ENCODE results near the gene LRRC43. TPM values are rescaled to one million over a fixed set of nuclear protein-coding genes. Genes with fewer than 3 reads are reported as not detected.
"Not testable (repeated sequence)": the region's sequence is repeated elsewhere in the genome, so short reads cannot be mapped to it uniquely, and the experiment has no call there.

LRRC43 gene
- total RNA-seq, 2 experiments from 2014 or later: not detected

GRCh38 chr12:122200541-122201175 is 17.7 kb downstream of the LRRC43 start:
- ChIA-PET CTCF (no interaction called here), POLR2A (interaction anchor here (0.6 kb wide), 1 partner anchor 51 kb away, joined by 3 read pairs; no protein-coding TSS in a partner anchor)
- H3K9me3 Mint-ChIP-seq (ENCODE audit: insufficient read depth): no peaks in the 10 kb centered on the region
- peaks cover 32% of the 10 kb centered on the region for H3K27me3 Mint-ChIP-seq (ENCODE audit: low read depth)
- DNase-seq (no peak), ATAC-seq (no peak)
- no peak overlapping the region for H3K27ac Mint-ChIP-seq
- no peaks in the 10 kb centered on the region for H3K36me3 Mint-ChIP-seq (ENCODE audit: low read depth)
- no peak overlapping the region for H3K4me3 Mint-ChIP-seq
- H3K4me1 Mint-ChIP-seq (ENCODE audit: low read depth): peaks cover 15% of the 10 kb centered on the region

- H3K27me3 Mint-ChIP-seq (ENCODE audit: low read depth): peaks cover 32% of the 10 kb centered on the region
- ATAC-seq: no peak
- no peaks in the 10 kb centered on the region for H3K36me3 Mint-ChIP-seq (ENCODE audit: low read depth)
- H3K9me3 Mint-ChIP-seq (ENCODE audit: insufficient read depth): no peaks in the 10 kb centered on the region
- no peak for DNase-seq
- ChIA-PET CTCF (no interaction called here), POLR2A (no interaction called here)
- H3K27ac Mint-ChIP-seq: no peak overlapping the region
- H3K4me1 Mint-ChIP-seq (ENCODE audit: low read depth): peaks cover 15% of the 10 kb centered on the region
- H3K4me3 Mint-ChIP-seq: no peak overlapping the region
Observed at GRCh38 chr12:122201381-122201780, 18.5 kb downstream of the LRRC43 start.

GRCh38 chr12:122202017-122202416 is 19.1 kb downstream of the LRRC43 start:
- DNase-seq (no peak), ATAC-seq (no peak)
- peaks cover 15% of the 10 kb centered on the region for H3K4me1 Mint-ChIP-seq (ENCODE audit: low read depth)
- peaks cover 29% of the 10 kb centered on the region for H3K27me3 Mint-ChIP-seq (ENCODE audit: low read depth)
- no peaks in the 10 kb centered on the region for H3K9me3 Mint-ChIP-seq (ENCODE audit: insufficient read depth)
- POLR2A ChIA-PET: no interaction called here
- H3K36me3 Mint-ChIP-seq (ENCODE audit: low read depth): no peaks in the 10 kb centered on the region
- CTCF ChIA-PET: no interaction called here
- no peak overlapping the region for H3K27ac Mint-ChIP-seq
- no peak overlapping the region for H3K4me3 Mint-ChIP-seq

- not testable (repeated sequence) for DNase-seq; H3K9me3 Mint-ChIP-seq (ENCODE audit: insufficient read depth); H3K27ac Mint-ChIP-seq; ATAC-seq; H3K36me3 Mint-ChIP-seq (ENCODE audit: low read depth)
- POLR2A ChIA-PET: interaction anchor here (1.0 kb wide), 2 partner anchors 22 to 154 kb away, joined by 3 to 4 read pairs; no protein-coding TSS in a partner anchor
- Mint-ChIP-seq H3K27me3 (ENCODE audit: low read depth) (peaks cover 25% of the 10 kb centered on the region), H3K4me1 (ENCODE audit: low read depth) (peaks cover 15% of the 10 kb centered on the region), H3K4me3 (peak overlapping the region; percentile 77)
- CTCF ChIA-PET: interaction anchor here (0.9 to 1.1 kb wide), 2 partner anchors 9 to 43 kb away, joined by 3 to 4 read pairs; no protein-coding TSS in a partner anchor
Observed at GRCh38 chr12:122202811-122203210, 19.9 kb downstream of the LRRC43 start.

GRCh38 chr12:122203301-122204166 is 20.6 kb downstream of the LRRC43 start, which contains the start of gene B3GNT4:
TSS of gene B3GNT4 (plus strand) at chr12:122203709. CDS start at chr12:122204619, 910 bp downstream.
- ChIA-PET CTCF (interaction anchor here (0.9 to 1.1 kb wide), 2 partner anchors 10 to 44 kb away, joined by 3 to 4 read pairs; no protein-coding TSS in a partner anchor), POLR2A (interaction anchor here (1.0 kb wide), 2 partner anchors 22 to 154 kb away, joined by 3 to 4 read pairs; no protein-coding TSS in a partner anchor)
- H3K36me3 Mint-ChIP-seq (ENCODE audit: low read depth): peaks cover 10% of the 10 kb centered on the region
- H3K4me3 Mint-ChIP-seq: peak within 1 kb of the TSS; percentile 77
- H3K9me3 Mint-ChIP-seq (ENCODE audit: insufficient read depth): no peaks in the 10 kb centered on the region
- H3K27me3 Mint-ChIP-seq (ENCODE audit: low read depth): peaks cover 25% of the 10 kb centered on the region
- DNase-seq: peak; percentile 70
- peak within 1 kb of the TSS; percentile 52 for H3K27ac Mint-ChIP-seq
- peak; percentile 78 for ATAC-seq
- H3K4me1 Mint-ChIP-seq (ENCODE audit: low read depth): peaks cover 15% of the 10 kb centered on the region

- POLR2A ChIA-PET: interaction anchor here (0.6 kb wide), 1 partner anchor 413 kb away, joined by 5 read pairs; no protein-coding TSS in a partner anchor
- no peak for DNase-seq
- ATAC-seq: peak; percentile 14
- H3K27me3 Mint-ChIP-seq (ENCODE audit: low read depth): peaks cover 25% of the 10 kb centered on the region
- CTCF ChIA-PET: no interaction called here
- H3K9me3 Mint-ChIP-seq (ENCODE audit: insufficient read depth): no peaks in the 10 kb centered on the region
- H3K36me3 Mint-ChIP-seq (ENCODE audit: low read depth): peaks cover 12% of the 10 kb centered on the region
- peak overlapping the region; percentile 59 for H3K4me3 Mint-ChIP-seq
- H3K4me1 Mint-ChIP-seq (ENCODE audit: low read depth): peaks cover 15% of the 10 kb centered on the region
- H3K27ac Mint-ChIP-seq: no peak overlapping the region
Observed at GRCh38 chr12:122204167-122205052, 21.5 kb downstream of the LRRC43 start.

- Mint-ChIP-seq H3K36me3 (ENCODE audit: low read depth) (peaks cover 18% of the 10 kb centered on the region), H3K27ac (no peak overlapping the region), H3K9me3 (ENCODE audit: insufficient read depth) (no peaks in the 10 kb centered on the region), H3K27me3 (ENCODE audit: low read depth) (peaks cover 20% of the 10 kb centered on the region), H3K4me3 (peak overlapping the region; percentile 53), H3K4me1 (ENCODE audit: low read depth) (peaks cover 15% of the 10 kb centered on the region)
- ChIA-PET POLR2A (interaction anchor here (0.6 kb wide), 2 partner anchors 25 to 414 kb away, joined by 3 to 5 read pairs; no protein-coding TSS in a partner anchor), CTCF (no interaction called here)
- ATAC-seq: no peak
- no peak for DNase-seq
Observed at GRCh38 chr12:122205053-122205925, 22.4 kb downstream of the LRRC43 start.

GRCh38 chr12:122206111-122206881 is 23.4 kb downstream of the LRRC43 start:
- ChIA-PET CTCF (no interaction called here), POLR2A (interaction anchor here (0.6 kb wide), 1 partner anchor 24 kb away, joined by 3 read pairs; no protein-coding TSS in a partner anchor)
- Mint-ChIP-seq H3K36me3 (ENCODE audit: low read depth) (peaks cover 21% of the 10 kb centered on the region), H3K27me3 (ENCODE audit: low read depth) (peaks cover 20% of the 10 kb centered on the region), H3K4me3 (no peak overlapping the region), H3K9me3 (ENCODE audit: insufficient read depth) (no peaks in the 10 kb centered on the region), H3K4me1 (ENCODE audit: low read depth) (peaks cover 15% of the 10 kb centered on the region), H3K27ac (no peak overlapping the region)
- DNase-seq (no peak), ATAC-seq (no peak)

- DNase-seq (no peak), ATAC-seq (no peak)
- Mint-ChIP-seq H3K36me3 (ENCODE audit: low read depth) (peaks cover 26% of the 10 kb centered on the region), H3K4me3 (no peak overlapping the region), H3K27ac (no peak overlapping the region), H3K4me1 (ENCODE audit: low read depth) (peaks cover 15% of the 10 kb centered on the region), H3K9me3 (ENCODE audit: insufficient read depth) (no peaks in the 10 kb centered on the region), H3K27me3 (ENCODE audit: low read depth) (peaks cover 17% of the 10 kb centered on the region)
- POLR2A ChIA-PET: no interaction called here
- CTCF ChIA-PET: no interaction called here
Observed at GRCh38 chr12:122206976-122207375, 24.1 kb downstream of the LRRC43 start.

- CTCF ChIA-PET: interaction anchor here (1.6 kb wide), 1 partner anchor 17 kb away, joined by 4 read pairs; no protein-coding TSS in a partner anchor
- peaks cover 15% of the 10 kb centered on the region for H3K4me1 Mint-ChIP-seq (ENCODE audit: low read depth)
- H3K27ac Mint-ChIP-seq: no peak overlapping the region
- no peaks in the 10 kb centered on the region for H3K9me3 Mint-ChIP-seq (ENCODE audit: insufficient read depth)
- DNase-seq (no peak), ATAC-seq (no peak)
- peaks cover 31% of the 10 kb centered on the region for H3K36me3 Mint-ChIP-seq (ENCODE audit: low read depth)
- POLR2A ChIA-PET: no interaction called here
- peaks cover 17% of the 10 kb centered on the region for H3K27me3 Mint-ChIP-seq (ENCODE audit: low read depth)
- no peak overlapping the region for H3K4me3 Mint-ChIP-seq
Observed at GRCh38 chr12:122207391-122207790, 24.5 kb downstream of the LRRC43 start.

Measured in activated CD8-positive, alpha-beta T cell treated with anti-CD3 and anti-CD28 coated beads, Interleukin-2, amount 10 ng/mL, durations not matched to agents 7 days and 5 days (primary cell).